Measurements from ENCODE around the gene ARID1B.

Gene ARID1B

DNA sequence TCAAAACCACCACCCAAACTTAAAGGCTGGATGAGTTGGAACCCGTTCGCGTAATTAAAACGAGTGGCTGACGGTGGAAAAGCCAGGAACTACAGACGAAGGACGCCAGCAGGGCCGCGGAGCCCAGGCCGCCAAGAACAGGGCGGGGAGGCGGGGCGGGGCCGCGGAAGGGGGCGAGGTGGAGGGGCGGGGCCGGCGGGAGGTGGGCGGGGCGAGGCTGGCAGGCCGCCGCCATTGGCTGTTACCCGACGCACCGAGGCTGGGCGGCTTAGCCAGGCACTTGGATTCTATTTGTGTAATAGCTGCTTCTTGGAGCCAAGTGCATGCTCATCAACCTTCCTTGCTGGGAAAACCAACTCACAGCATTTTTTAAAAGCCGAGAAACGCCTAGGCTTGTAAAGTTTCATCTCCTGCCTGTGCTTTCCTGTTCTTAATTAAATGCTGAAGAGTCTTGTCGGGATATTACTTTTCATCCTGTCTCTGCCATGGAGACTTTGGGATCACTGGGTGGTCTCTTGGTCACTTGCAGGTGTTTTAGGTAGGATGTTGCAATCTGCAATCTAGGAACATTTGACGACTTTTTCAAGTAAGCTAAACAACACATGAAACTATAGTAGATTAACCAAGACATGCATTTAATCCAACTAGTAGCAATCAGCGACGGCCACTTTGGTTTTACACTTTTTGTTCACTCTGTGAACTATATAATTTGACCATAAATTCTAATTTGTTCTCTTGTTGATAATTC lies 245.0 kb downstream of the ARID1B start (continued):
- TF ChIP-seq, protein P1, sequence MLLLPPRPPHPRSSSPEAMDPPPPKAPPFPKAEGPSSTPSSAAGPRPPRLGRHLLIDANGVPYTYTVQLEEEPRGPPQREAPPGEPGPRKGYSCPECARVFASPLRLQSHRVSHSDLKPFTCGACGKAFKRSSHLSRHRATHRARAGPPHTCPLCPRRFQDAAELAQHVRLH (tag by site-specific recombination; IDR thresholded peaks at IDR 0.05), result no peak
- TF ChIP-seq ZNF37A (tag by site-specific recombination; IDR thresholded peaks at IDR 0.05) (no peak), ZNF202 (tag by site-specific recombination; IDR thresholded peaks at IDR 0.05; ENCODE audit: borderline replicate concordance) (no peak), ZBTB17 (tag by site-specific recombination; IDR thresholded peaks at IDR 0.05) (0 out of 2 replicates have a peak, but pooled peaks have one; percentile 21)
- TF ChIP-seq, protein P2, sequence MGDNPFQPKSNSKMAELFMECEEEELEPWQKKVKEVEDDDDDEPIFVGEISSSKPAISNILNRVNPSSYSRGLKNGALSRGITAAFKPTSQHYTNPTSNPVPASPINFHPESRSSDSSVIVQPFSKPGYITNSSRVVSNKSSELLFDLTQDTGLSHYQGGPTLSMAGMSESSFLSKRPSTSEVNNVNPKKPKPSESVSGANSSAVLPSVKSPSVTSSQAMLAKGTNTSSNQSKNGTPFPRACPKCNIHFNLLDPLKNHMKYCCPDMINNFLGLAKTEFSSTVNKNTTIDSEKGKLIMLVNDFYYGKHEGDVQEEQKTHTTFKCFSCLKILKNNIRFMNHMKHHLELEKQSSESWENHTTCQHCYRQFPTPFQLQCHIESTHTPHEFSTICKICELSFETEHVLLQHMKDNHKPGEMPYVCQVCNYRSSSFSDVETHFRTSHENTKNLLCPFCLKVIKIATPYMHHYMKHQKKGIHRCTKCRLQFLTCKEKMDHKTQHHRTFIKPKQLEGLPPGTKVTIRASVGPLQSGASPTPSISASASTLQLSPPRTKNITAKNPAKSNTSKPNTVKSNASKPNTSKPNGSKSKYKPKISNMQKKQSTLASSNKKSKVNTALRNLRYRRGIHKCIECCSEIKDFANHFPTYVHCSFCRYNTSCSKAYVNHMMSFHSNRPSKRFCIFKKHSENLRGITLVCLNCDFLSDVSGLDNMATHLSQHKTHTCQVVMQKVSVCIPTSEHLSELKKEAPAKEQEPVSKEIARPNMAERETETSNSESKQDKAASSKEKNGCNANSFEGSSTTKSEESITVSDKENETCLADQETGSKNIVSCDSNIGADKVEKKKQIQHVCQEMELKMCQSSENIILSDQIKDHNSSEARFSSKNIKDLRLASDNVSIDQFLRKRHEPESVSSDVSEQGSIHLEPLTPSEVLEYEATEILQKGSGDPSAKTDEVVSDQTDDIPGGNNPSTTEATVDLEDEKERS (tag by site-specific recombination; IDR thresholded peaks at IDR 0.05), result no peak

DNA sequence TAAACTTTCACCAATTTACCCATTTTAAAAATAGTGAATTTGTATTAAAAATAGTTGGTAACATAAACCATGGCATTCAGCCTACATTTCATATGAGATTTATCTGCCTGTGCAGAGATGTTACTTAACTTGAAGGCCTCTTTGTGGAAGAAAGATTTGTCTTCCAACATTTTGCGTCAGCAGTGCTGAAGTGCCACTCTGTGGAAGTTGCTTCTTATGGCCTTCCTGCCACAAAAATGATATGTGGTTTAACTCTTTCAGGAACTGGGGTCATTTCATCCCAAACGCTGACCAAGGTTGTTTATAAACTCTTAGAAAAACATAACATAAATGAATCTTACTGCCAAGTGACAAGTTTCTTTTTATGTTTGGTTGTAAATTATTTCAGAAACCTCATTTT lies 246.8 kb downstream of the ARID1B start:
- Histone ChIP-seq H3K4me1 (ENCODE audit: control insufficient read depth, insufficient read depth, low read length) (peaks cover 14% of the 10 kb centered on the region; the same call in 1 of the 2 replicates), H3K27ac (ENCODE audit: extremely low read depth, low read depth, low read length) (no peak overlapping the region), H3K9me3 (ENCODE audit: control insufficient read depth, insufficient read depth, low read depth, low read length) (no peaks in the 10 kb centered on the region), H3K36me3 (ENCODE audit: control insufficient read depth in 2 of 2, insufficient read depth in 1 of 2, low read length in 2 of 2) (no peaks in the 10 kb centered on the region), H3K4me3 (ENCODE audit: low read depth, low read length) (no peak overlapping the region)
- TF ChIP-seq ZNF174 (tag by site-specific recombination; IDR thresholded peaks at IDR 0.05) (no peak), ZNF394 (tag by site-specific recombination; IDR thresholded peaks at IDR 0.05; ENCODE audit: borderline replicate concordance) (no peak), ZNF561 (tag by site-specific recombination; IDR thresholded peaks at IDR 0.05; ENCODE audit: borderline replicate concordance) (no peak), ZNF777 (tag by site-specific recombination; IDR thresholded peaks at IDR 0.05; ENCODE audit: borderline replicate concordance) (no peak), ZNF138 (tag by site-specific recombination; IDR thresholded peaks at IDR 0.05; ENCODE audit: borderline replicate concordance) (no peak), GLIS1 (tag by site-specific recombination; IDR thresholded peaks at IDR 0.05) (no peak), ZNF830 (tag by site-specific recombination; IDR thresholded peaks at IDR 0.05; ENCODE audit: low read depth) (no peak)
- CTCF ChIA-PET, result interaction anchor here (0.7 to 1.5 kb wide), 2 partner anchors 8 to 10 kb away, joined by 3 to 8 read pairs; no protein-coding TSS in a partner anchor
- POLR2A ChIA-PET, result no interaction called here

DNA sequence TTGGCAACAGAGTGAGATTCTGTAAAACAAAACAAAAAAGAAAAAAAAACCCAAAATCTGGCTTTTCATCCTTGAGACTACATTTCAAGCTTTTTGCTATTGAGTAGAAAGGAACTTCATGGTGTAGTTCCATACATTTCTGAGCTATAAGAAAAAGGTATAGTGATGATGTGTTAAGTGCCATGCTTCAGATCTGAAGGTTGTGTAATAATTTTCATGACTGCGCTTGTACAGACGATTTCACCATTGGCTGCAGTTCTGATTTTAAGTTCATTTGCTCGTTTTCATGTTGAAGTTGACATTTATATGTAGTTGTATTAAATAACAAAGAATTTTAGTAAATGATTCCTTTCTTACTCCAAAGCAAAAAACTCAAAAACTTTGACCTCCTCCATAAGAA lies 247.6 kb downstream of the ARID1B start:
- H3K4me3 ChIP-seq (ENCODE audit: low read depth, low read length), result no peak overlapping the region
- no peaks in the 10 kb centered on the region for H3K9me3 ChIP-seq (ENCODE audit: control insufficient read depth, insufficient read depth, low read depth, low read length)
- ChIA-PET POLR2A (no interaction called here), CTCF (interaction anchor here (0.6 to 1.5 kb wide), 2 partner anchors 10 to 21 kb away, joined by 3 to 8 read pairs; no protein-coding TSS in a partner anchor)
- no peak overlapping the region for H3K27ac ChIP-seq (ENCODE audit: extremely low read depth, low read depth, low read length)
- H3K36me3 ChIP-seq (ENCODE audit: control insufficient read depth in 2 of 2, insufficient read depth in 1 of 2, low read length in 2 of 2), result no peaks in the 10 kb centered on the region
- TF ChIP-seq, protein P3, sequence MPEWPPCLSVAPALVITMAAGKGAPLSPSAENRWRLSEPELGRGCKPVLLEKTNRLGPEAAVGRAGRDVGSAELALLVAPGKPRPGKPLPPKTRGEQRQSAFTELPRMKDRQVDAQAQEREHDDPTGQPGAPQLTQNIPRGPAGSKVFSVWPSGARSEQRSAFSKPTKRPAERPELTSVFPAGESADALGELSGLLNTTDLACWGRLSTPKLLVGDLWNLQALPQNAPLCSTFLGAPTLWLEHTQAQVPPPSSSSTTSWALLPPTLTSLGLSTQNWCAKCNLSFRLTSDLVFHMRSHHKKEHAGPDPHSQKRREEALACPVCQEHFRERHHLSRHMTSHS (tag by site-specific recombination; IDR thresholded peaks at IDR 0.05), result no peak
- TF ChIP-seq, protein P4, sequence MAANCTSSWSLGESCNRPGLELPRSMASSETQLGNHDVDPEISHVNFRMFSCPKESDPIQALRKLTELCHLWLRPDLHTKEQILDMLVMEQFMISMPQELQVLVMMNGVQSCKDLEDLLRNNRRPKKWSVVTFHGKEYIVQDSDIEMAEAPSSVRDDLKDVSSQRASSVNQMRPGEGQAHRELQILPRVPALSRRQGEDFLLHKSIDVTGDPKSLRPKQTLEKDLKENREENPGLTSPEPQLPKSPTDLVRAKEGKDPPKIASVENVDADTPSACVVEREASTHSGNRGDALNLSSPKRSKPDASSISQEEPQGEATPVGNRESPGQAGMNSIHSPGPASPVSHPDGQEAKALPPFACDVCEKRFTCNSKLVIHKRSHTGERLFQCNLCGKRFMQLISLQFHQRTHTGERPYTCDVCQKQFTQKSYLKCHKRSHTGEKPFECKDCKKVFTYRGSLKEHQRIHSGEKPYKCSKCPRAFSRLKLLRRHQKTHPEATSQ (tag by site-specific recombination; IDR thresholded peaks at IDR 0.05), result no peak
- TF ChIP-seq, protein P5, sequence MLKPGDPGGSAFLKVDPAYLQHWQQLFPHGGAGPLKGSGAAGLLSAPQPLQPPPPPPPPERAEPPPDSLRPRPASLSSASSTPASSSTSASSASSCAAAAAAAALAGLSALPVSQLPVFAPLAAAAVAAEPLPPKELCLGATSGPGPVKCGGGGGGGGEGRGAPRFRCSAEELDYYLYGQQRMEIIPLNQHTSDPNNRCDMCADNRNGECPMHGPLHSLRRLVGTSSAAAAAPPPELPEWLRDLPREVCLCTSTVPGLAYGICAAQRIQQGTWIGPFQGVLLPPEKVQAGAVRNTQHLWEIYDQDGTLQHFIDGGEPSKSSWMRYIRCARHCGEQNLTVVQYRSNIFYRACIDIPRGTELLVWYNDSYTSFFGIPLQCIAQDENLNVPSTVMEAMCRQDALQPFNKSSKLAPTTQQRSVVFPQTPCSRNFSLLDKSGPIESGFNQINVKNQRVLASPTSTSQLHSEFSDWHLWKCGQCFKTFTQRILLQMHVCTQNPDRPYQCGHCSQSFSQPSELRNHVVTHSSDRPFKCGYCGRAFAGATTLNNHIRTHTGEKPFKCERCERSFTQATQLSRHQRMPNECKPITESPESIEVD (tag by site-specific recombination; IDR thresholded peaks at IDR 0.05), result no peak
- no peak for TF ChIP-seq RBAK (tag by site-specific recombination; IDR thresholded peaks at IDR 0.05)
- TF ChIP-seq SP3 (tag by site-specific recombination; IDR thresholded peaks at IDR 0.05), result no peak
- H3K4me1 ChIP-seq (ENCODE audit: control insufficient read depth, insufficient read depth, low read length), result peaks cover 10% of the 10 kb centered on the region; the same call in 1 of the 2 replicates

All from HEK293 (cell line).